ENCODE data around the gene ATCAY.

ATCAY gene

DNA sequence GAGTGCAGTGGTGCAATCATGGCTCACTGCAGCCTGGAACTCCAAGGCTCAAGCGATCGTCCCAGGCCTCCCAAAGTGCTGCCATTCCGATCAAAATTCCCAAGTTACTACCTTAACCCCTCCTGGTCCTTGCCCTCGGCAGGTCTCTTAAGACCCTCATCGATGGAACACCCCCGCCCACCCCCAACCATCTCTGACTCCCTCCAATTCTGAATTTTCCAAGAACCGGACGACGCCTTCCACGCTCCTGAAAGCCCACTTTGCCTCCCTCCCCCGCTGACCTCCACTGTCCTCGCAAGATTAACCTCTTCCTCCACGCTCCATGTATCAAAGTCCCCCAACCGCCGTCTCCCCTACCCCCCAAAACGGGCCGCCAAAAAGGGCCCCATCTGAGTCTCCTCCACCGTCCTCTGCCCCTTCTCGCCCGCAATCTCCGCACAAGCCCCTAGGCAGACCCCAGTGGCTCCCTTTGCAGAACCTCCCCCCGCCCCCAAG, 89.9 kb downstream of the ATCAY start:
- no peak for DNase-seq (ENCODE audit: low read depth)

DNA sequence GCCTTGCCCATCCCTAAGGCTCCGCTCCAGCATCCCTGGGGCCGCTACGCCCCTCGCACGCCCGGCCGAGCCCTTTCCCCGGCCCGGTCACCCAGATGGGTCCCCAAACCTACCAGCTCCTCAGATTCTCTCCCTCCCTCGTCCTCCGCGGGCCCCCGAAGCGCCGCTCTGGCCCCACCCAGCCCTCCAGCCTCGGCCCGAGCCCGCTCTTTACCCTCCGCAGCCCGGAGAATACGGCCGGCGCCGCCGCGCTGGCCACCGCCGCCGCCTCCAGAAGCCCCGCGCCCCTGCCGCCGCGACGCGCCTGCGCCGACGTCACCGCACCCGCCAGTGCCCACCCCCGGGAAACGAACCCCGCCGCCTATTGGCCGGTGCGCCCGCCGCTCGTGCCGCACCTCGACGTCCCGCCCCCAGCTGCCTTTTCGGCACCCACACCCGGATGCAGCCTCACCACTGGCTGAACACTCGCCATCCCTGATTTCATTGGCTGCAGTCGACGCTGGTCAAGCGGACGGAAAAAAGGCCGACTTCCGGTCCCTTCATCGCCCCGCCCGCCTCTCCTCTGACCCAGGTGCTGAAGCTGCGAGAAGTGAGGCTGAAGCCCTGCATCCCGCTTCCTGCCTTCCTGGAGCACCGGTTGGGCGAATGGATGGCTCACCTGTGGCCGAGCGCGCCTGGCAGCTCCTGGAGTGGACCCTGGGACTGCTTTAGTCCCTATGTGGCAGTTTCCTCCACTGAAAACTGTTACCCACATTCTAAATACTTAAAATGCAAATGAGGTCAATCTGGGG, 90.5 kb downstream of the ATCAY start, which contains the start of gene DAPK3:
Gene DAPK3 (minus strand): TSS at position 292 of the 791 bp plus-strand sequence. CDS start 1,364 bp downstream, outside the sequence.
- DNase-seq (ENCODE audit: low read depth): peak; percentile 90

DNA sequence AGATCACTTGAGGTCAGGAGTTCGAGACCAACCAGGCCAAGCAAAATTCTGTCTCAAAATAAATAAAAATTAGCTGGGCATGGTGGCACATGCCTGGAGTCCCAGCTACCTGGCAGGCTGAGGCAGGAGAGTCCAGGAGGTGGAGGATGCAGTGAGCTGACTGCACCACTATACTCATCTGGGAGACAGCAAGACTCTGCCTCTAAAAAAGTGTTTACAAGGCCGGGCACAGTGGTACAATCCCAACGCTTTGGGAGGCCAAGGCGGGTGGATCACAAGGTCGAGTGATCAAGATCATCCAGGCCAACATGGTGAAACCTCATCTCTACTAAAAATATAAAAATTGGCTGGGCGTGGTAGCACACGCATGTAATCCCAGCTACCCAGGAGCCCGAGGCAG, 94.7 kb downstream of the ATCAY start:
- no peak for DNase-seq (ENCODE audit: low read depth)

DNA sequence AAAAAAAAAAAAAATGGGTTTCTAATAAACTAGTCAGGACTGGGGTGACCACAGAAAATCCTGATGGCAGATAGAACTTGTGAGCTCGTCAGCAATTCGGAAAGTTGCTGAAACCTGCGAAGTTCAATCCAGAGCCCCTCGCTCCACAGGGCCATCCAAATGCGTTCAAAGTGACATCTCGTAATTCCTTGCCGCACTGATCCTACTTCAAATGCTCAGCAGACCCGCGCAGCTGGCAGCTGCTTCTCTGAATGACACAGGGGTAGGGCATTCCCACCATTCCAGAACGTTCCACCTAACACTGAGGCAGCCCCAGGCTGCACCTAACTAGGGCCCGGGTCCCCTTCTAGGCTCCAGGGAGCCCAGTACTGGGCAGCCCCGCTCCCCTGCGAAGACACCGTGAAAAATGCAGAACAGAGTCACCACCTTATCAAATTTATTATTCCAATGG, 95.2 kb downstream of the ATCAY start:
- no peak for DNase-seq (ENCODE audit: low read depth)

DNA sequence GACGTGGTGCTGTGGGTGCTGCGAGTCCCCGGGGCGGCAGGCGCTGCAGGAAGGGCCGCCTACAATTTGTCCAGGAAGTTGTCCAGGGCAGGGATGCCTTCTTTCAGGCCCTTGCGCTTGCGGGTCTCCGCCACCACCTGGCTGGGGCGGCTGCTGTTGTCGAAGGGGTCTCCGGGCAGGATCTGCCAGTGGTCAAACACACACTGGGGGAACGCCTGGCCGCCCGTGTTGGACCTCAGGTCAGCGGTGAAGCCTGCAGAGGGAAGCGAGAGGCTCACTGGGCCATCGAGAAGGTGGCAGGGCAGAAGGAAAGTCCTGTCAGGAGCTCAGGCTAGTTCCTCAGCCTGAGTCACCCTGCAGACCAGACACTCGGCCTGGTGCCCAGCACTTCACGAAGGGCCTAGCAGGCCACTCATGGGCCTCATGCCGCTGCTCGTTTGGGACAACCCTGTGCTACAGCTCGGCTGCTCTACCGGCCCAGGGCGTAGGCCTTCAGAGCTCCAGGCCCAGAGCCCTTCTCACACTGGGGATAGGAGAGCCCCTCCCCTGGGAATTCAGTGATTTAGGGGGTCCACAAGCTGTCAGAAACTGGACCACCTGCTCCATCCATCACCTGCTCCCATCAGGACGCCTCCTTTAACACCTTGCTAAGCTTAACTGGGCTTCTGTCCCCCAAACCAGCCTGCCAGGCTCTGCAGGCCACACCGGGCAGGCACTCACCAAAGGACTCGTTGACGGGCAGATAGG, 96.2 kb downstream of the ATCAY start:
- DNase-seq (ENCODE audit: low read depth): peak; percentile 51
